Erythroblast (primary cell): ENCODE measurements around the gene PCNX4.

Source experiments
- GATA1 ChIP-seq: IDR thresholded peaks from 2 replicates; pipeline ENCODE4 v1.6.1; 2011; ENCODE audit warnings: low read depth, mild to moderate bottlenecking, control low read depth, low read length, moderate library complexity
- POLR2A ChIP-seq: IDR thresholded peaks from 2 replicates; pipeline ENCODE4 v1.6.1; 2011; ENCODE audit warnings: mild to moderate bottlenecking, low read length

DNA sequence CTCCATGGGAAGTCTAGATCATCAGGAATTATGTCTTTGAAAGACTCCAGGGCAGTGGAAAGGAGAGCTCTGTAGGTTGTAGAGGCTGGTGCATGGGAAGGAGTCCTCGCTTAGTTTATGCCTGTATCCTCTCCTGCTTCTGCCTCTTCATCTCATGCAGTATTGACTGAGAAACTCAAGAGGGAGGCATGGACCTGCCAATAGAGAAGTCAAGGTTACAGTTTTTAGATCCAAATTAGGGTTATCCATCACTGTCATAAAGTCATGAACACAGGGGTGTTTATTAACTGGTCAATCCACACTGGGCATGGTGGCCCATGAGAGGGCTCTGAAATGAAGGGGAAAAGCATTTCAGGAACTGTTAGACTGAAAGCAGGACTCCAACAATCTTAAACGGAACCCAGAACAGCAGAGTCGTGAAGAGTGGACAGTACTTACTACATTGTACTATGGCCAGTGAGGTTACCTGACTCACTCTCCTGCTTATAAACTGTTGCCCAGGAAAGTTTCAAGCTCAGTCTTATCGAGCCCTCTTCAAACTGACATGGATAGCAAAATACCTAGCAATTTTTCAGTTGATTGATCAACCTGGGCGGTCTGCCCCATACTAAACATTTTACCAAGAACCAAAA, 103.6 kb downstream of the PCNX4 start:
- TF ChIP-seq POLR2A, result no peak
- no peak for TF ChIP-seq GATA1
